ENCODE data around the gene KNDC1.
"Not testable (repeated sequence)": the region's sequence is repeated elsewhere in the genome, so short reads cannot be mapped to it uniquely, and the experiment has no call there.

KNDC1 gene

DNA sequence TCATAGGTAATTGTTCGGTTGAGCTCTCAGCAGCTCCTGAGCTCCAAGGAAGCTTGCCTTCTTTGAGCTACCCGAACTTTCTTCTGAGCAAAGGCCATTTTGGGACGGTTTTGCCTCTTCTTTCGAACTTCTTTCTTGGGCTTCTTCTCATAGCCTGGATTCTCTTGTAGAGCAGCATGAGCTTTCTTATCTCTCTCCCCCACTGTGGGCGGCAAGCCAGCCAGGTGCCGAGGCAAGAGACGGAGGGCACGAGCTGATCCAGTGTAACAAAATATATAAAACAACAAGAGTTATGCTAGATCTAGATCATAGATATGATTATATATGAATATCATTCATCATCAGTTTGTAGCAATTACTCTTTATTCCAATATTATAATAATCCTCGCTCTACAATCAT, 16.5 kb upstream of the KNDC1 start:
- no peak overlapping the region for H3K4me3 ChIP-seq (ENCODE audit: low read depth, low read length)
- ChIA-PET POLR2A (interaction anchor here (1.4 kb wide), 1 partner anchor 164 kb away, joined by 4 read pairs; no protein-coding TSS in a partner anchor), CTCF (interaction anchor here (0.6 to 1.6 kb wide), 10 partner anchors 15 to 464 kb away, joined by 3 to 5 read pairs (median 3); no protein-coding TSS in a partner anchor)
- DNase-seq (ENCODE audit: low read depth, low spot score), result no peak
- TF ChIP-seq, protein P1, sequence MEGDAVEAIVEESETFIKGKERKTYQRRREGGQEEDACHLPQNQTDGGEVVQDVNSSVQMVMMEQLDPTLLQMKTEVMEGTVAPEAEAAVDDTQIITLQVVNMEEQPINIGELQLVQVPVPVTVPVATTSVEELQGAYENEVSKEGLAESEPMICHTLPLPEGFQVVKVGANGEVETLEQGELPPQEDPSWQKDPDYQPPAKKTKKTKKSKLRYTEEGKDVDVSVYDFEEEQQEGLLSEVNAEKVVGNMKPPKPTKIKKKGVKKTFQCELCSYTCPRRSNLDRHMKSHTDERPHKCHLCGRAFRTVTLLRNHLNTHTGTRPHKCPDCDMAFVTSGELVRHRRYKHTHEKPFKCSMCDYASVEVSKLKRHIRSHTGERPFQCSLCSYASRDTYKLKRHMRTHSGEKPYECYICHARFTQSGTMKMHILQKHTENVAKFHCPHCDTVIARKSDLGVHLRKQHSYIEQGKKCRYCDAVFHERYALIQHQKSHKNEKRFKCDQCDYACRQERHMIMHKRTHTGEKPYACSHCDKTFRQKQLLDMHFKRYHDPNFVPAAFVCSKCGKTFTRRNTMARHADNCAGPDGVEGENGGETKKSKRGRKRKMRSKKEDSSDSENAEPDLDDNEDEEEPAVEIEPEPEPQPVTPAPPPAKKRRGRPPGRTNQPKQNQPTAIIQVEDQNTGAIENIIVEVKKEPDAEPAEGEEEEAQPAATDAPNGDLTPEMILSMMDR (IDR thresholded peaks at IDR 0.05; ENCODE audit: insufficient read depth, low read length, missing control alignments), result no peak

DNA sequence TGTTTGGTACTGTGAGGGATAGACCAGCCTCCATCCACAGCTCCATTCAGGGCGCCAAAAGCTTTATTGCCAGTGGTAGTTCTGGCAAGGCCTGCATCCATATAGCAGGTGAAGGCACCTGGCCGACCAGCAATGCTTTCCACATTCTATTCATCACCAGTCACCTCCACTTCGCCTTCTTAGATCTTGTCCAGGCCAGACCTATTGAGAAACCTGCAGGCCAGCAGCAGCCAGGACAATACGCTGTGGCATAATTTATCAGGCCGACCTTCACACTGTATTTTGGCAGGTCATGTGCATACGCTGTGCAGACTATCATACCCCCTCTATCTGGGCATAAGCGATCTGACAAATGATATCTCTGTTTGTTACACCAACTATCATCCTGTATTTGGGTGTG, 15.2 kb upstream of the KNDC1 start:
- ChIA-PET POLR2A (no interaction called here), CTCF (no interaction called here)
- TF ChIP-seq, protein P1 (IDR thresholded peaks at IDR 0.05; ENCODE audit: insufficient read depth, low read length, missing control alignments), result no peak

DNA sequence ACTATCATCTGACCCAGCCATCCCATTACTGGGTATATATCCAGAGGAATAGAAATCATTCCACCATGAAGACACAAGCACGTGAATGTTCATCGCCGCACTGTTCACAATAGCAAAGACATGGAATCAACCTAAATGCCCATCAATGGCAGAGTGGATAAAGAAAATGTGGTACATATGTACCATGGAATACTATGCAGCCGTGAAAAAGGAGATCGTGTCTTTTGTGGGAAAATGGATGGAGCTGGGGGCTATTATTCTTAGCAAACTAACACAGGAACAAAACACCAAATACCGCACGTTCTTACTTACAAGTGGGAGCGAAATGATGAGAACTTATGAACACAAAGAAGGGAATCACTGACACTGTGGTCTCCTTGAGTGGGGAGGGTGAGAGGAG, 9.8 kb upstream of the KNDC1 start:
- ChIA-PET CTCF (no interaction called here), POLR2A (no interaction called here)
- DNase-seq (ENCODE audit: low read depth, low spot score), result no peak

More for the DNA sequence above, 15.2 kb upstream of the KNDC1 start:
- no peak overlapping the region for H3K4me3 ChIP-seq (ENCODE audit: low read depth, low read length)
- no peak for DNase-seq (ENCODE audit: low read depth, low spot score)

DNA sequence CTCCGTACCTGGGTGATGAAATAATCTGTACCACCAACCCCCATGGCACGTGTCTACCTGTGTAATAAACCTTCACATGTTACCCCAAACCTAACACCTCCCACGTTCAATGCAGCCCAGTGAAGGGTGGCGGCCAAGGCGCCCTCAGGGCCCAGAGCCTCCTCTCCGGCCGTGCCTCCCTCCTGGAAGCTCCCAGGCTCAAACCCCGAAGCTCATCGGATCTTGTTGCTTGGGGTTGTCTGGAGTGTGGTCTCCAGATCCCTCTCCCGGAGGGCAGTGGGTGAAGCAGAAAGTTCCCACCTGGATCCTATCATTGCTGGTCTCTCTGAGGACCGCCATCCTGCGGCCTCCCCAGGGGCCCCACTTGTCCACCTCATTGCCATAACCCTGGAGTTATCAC, 9.4 kb upstream of the KNDC1 start:
- DNase-seq (ENCODE audit: low read depth, low spot score), result no peak
- ChIA-PET CTCF (no interaction called here), POLR2A (no interaction called here)
- H3K4me3 ChIP-seq (ENCODE audit: low read depth, low read length), result no peak overlapping the region
- TF ChIP-seq, protein P1 (IDR thresholded peaks at IDR 0.05; ENCODE audit: insufficient read depth, low read length, missing control alignments), result no peak

More for the DNA sequence above, 9.8 kb upstream of the KNDC1 start:
- no peak overlapping the region for H3K4me3 ChIP-seq (ENCODE audit: low read depth, low read length)
- TF ChIP-seq, protein P1 (IDR thresholded peaks at IDR 0.05; ENCODE audit: insufficient read depth, low read length, missing control alignments), result no peak

DNA sequence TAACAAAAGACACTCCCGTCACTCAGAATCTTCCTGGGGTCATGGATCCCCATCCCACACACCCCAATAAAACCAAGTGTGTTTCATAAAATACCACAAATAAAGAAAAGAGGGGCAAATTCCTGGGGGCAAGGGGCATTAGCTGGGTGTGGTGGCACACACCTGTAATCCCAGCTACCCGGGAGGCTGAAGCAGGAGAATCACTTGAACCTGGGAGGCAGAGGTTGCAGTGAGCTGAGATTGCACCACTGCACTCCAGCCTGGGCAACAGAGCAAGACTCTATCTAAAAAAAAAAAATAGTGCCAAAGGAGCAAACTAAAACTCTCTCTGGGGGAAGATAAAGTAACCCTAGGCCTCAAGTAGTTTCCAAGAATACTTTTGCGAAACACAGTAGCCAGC, 8.9 kb upstream of the KNDC1 start:
- CTCF ChIA-PET; POLR2A ChIA-PET; H3K4me3 ChIP-seq (ENCODE audit: low read depth, low read length); DNase-seq (ENCODE audit: low read depth, low spot score): not testable (repeated sequence)

DNA sequence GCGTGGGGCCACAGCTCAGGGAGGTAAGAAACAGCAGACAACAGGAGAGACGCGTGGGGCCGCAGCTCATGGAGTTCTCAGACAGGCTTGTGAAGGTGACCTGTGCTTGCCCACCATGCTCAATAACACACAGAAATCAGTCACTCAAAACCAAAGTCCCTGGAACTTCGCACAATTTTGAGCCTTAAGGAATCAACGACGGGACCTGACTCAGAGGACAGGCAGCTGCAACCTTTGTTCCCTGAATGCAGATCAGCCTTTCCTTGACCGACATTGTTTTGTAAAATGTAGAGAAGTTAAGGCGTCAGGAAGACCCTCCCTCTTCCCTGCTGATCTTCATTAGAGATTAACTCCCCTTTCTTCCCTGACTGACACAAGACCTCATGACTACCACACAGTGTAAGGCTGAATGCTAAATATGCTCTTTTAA, 8.5 kb upstream of the KNDC1 start:
- TF ChIP-seq, protein P1 (IDR thresholded peaks at IDR 0.05; ENCODE audit: insufficient read depth, low read length, missing control alignments), result no peak
- no peak overlapping the region for H3K4me3 ChIP-seq (ENCODE audit: low read depth, low read length)
- ChIA-PET POLR2A (no interaction called here), CTCF (no interaction called here)
- DNase-seq (ENCODE audit: low read depth, low spot score), result no peak

DNA sequence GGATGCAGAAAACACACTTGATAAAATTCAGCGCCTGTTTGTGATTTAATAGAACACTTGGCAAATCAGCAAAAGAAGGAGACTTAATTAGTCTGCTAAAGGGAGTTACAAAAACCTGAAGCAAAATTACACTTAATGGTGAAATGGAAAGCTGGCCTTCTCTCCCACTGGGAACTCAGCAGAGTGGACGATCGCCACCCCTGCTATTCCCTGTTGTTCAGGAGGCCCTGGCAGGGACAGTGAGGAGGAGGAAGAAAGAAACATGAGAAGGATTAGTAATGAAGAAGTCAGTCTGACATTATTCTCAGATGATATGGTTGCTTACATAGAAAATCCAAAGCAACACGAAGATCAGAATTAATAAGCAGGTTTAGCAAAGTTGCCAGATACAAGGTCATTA, 5.6 kb upstream of the KNDC1 start:
- no peak overlapping the region for H3K4me3 ChIP-seq (ENCODE audit: low read depth, low read length)
- TF ChIP-seq, protein P1 (IDR thresholded peaks at IDR 0.05; ENCODE audit: insufficient read depth, low read length, missing control alignments), result no peak
- CTCF ChIA-PET, result no interaction called here
- no peak for DNase-seq (ENCODE audit: low read depth, low spot score)
- POLR2A ChIA-PET, result no interaction called here
